ENCODE measurements around the gene SAMM50.

DNA sequence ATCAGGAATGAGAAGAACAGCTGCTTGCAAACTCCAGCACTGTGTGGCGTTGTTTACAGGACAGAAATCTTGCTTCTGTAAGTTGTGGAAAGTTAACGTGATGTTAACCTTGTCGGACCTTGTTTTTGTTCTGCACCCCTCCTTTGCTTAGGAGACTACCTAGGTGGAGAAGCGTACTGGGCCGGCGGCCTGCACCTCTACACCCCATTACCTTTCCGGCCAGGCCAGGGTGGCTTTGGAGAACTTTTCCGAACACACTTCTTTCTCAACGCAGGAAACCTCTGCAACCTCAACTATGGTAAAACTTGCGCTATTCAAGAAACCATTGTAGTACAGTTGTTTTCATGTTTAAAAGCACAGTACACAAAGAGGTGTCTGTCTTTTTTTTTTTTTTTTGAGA, 33.7 kb downstream of the SAMM50 start:
- TF ChIP-seq, protein P1, sequence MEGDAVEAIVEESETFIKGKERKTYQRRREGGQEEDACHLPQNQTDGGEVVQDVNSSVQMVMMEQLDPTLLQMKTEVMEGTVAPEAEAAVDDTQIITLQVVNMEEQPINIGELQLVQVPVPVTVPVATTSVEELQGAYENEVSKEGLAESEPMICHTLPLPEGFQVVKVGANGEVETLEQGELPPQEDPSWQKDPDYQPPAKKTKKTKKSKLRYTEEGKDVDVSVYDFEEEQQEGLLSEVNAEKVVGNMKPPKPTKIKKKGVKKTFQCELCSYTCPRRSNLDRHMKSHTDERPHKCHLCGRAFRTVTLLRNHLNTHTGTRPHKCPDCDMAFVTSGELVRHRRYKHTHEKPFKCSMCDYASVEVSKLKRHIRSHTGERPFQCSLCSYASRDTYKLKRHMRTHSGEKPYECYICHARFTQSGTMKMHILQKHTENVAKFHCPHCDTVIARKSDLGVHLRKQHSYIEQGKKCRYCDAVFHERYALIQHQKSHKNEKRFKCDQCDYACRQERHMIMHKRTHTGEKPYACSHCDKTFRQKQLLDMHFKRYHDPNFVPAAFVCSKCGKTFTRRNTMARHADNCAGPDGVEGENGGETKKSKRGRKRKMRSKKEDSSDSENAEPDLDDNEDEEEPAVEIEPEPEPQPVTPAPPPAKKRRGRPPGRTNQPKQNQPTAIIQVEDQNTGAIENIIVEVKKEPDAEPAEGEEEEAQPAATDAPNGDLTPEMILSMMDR (IDR thresholded peaks at IDR 0.05; ENCODE audit: low read length) = no peak
- TF ChIP-seq EZH2 (optimal IDR thresholded peaks at IDR 0.05; ENCODE audit: low read depth, low read length) = no peak
- no peak for TF ChIP-seq EZH2phosphoT487 (IDR thresholded peaks at IDR 0.05; ENCODE audit: low read length)
